AG09319 (cell line): ENCODE measurements around the gene QRFP.

Experiments used
- DNase-seq: peaks from one replicate; pipeline ENCODE4 v3.0.0-alpha.2; 2010; ENCODE audit warnings: low read depth; ENCODE audit errors: extremely low read depth
- CTCF ChIP-seq: IDR thresholded peaks from 2 replicates; pipeline ENCODE4 v1.5.1; 2011; ENCODE audit warnings: low read depth, mild to moderate bottlenecking, inconsistent platforms, low read length, moderate library complexity

The QRFP gene

DNA sequence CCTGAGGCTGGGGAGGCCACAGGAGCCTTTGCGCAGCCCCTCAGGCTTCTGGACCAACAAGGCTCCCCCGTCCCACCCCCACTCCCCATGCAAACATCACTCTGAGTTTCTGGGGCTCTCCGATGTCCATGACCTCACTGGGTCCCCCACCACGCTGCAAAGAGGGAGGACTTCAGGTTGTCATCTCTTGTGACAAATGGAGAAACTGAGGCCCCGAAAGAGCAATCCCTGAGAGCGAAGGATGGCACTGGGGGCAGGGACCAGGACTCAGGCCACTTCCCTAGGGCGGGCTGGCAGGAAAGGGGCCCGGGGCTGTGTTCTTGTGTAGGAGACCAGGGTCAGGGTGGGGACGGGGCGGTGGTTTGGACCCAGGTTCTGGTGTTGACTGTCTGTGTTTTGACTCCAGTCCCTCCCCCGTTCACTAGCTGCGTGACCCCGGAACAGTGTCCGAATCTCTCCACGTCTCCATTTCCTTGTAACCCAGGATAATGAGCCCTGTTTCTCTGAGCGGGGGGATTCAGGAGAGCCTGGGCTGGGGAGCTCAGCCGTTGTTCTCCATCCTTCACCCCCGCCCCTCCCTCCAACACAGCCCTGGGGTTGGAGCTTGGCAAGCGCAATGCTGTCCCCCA, 28.6 kb upstream of the QRFP start:
- DNase-seq = no peak
- no peak for TF ChIP-seq CTCF

DNA sequence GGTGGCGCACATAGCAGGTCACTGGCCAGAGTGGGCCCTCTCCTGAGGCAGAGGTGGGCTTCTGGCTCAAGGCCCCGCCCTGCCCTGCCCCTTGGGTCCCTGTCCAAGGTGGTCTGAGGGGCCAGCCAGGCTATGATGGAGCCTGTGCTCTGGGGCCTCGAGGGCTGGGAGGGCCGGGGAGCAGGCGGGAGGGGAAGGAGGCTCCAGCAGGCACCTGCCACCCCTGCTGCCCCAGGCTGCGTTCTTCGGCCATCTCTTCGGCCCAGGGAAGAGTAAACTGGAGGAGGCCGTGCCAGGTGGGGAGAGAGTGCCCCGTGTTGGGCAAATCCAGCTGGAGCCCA, 27.8 kb upstream of the QRFP start:
- no peak for DNase-seq
- TF ChIP-seq CTCF = no peak

DNA sequence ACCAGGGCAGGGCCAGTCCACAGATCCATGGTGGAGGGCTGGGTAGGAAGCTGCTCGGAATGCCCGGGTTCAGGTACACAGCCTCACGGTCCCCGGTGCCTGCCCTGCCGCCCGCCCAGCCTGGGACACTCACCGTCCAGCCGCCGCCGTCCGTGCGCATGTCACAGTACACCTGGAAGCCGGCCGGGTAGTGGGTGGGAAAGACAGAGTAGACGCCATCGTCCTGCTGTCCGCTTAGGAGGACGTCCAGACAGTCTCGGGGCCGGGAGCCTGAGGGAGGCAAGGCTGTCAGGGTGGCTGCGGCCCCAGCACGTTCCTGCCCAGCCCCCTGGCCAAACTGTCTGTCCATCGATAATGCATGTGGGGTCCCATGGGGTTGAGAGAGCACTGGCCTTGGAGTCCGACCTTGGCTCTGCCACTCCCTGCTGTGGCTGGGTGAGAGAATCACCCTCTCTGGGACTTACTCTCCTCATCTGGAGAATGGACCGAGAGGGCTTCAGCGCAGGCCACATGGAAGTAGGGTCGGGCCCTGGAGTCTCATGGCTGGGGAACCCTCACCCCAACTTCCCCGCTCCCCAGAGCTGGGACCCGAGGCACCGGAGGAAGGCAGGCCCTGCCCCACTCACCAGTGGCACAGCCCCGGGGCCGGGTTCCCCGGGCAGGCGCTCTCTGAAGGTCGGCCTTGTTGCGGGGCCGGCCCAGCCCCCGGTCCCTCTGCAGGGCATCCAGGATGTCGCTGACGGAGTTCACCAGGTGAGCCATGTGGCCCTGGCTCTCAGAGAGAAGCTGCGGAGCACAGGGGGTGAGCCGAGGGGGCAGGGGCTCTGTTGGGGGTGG, 27.2 kb upstream of the QRFP start:
- no peak for DNase-seq
- TF ChIP-seq CTCF = no peak

GRCh38 chr9:130922893-130923610, 26.4 kb upstream of the QRFP start:
- DNase-seq = no peak
- TF ChIP-seq CTCF = no peak

GRCh38 chr9:130921989-130922892, 25.6 kb upstream of the QRFP start:
- no peak for TF ChIP-seq CTCF
- DNase-seq = no peak

GRCh38 chr9:130921300-130921988, 24.8 kb upstream of the QRFP start:
- DNase-seq = no peak
- TF ChIP-seq CTCF = no peak
